Endodermal cell (in vitro differentiated cells): ENCODE data around the gene PCDHA12. TPM values are rescaled to one million over a fixed set of nuclear protein-coding genes. Genes with fewer than 3 reads are reported as not detected.

ENCODE experiments used
- DNase-seq: peaks from one replicate; pipeline ENCODE4 v3.0.0-alpha.2; 2017
- H3K27ac ChIP-seq: 2 replicates; pipeline ENCODE4 v1.5.1; 2013; ENCODE audit warnings: mild to moderate bottlenecking, low read depth, low read length, moderate library complexity
- H3K27me3 ChIP-seq: 2 replicates; pipeline ENCODE4 v1.6.1; 2013; ENCODE audit warnings: mild to moderate bottlenecking, low read length, moderate library complexity; ENCODE audit not compliant: insufficient read depth, control insufficient read depth, poor library complexity, severe bottlenecking
- H3K36me3 ChIP-seq: 2 replicates; pipeline ENCODE4 v1.7.0; 2013; ENCODE audit warnings: mild to moderate bottlenecking, low read length, moderate library complexity; ENCODE audit not compliant: control insufficient read depth, insufficient read depth
- H3K4me1 ChIP-seq: one replicate; pipeline ENCODE4 v1.7.0; 2013; ENCODE audit warnings: low read length; ENCODE audit not compliant: control insufficient read depth, insufficient read depth
- H3K4me3 ChIP-seq: 2 replicates; pipeline ENCODE4 v1.5.1; 2013; ENCODE audit warnings: mild to moderate bottlenecking, low read length, moderate library complexity
- H3K9ac ChIP-seq: 2 replicates; pipeline ENCODE4 v1.6.1; 2013; ENCODE audit warnings: mild to moderate bottlenecking, low read length, moderate library complexity; ENCODE audit not compliant: poor library complexity, severe bottlenecking; ENCODE audit errors: extremely low read depth
- H3K9me3 ChIP-seq: 2 replicates; pipeline ENCODE4 v1.6.1; 2013; ENCODE audit warnings: mild to moderate bottlenecking, low read length, moderate library complexity; ENCODE audit not compliant: control insufficient read depth
- H3K27ac Mint-ChIP-seq: 2 replicates; pipeline ENCODE4 v1.8.0; 2020; ENCODE audit warnings: mixed read lengths
- H3K27me3 Mint-ChIP-seq: 2 replicates; pipeline ENCODE4 v1.8.0; 2021; ENCODE audit warnings: mild to moderate bottlenecking, mixed read lengths; ENCODE audit not compliant: insufficient read depth
- H3K36me3 Mint-ChIP-seq: 2 replicates; pipeline ENCODE4 v1.8.0; 2020; ENCODE audit warnings: low read depth, mixed read lengths
- H3K4me1 Mint-ChIP-seq: 2 replicates; pipeline ENCODE4 v1.8.0; 2020; ENCODE audit warnings: mixed read lengths
- H3K4me3 Mint-ChIP-seq: 2 replicates; pipeline ENCODE4 v1.8.0; 2020; ENCODE audit warnings: mild to moderate bottlenecking, moderate library complexity, mixed read lengths
- H3K9me3 Mint-ChIP-seq: 2 replicates; pipeline ENCODE4 v1.8.0; 2020; ENCODE audit warnings: mild to moderate bottlenecking, mixed read lengths
- WGBS, 2 experiments: methylation state at CpG; one replicate each; pipeline versions ENCODE4 v1.1.5 to v1.1.7; 2013; ENCODE audit warnings: missing lambda C conversion rate in 2 of 2, mixed read lengths in 1 of 2; ENCODE audit not compliant: insufficient coverage in 1 of 2, insufficient read length in 1 of 2; 5-methylcytosine and 5-hydroxymethylcytosine counted together
- total RNA-seq, 2 donors: library from RNA; stranded (reverse); fragmentation: NEBNext Ultra II Directional in 1 of 2; extraction: Animal tissue kit (Norgen Biotek cat#: 25700) in 1 of 2; gene quantifications; 2 replicates in 1 of 2; 3 replicates in 1 of 2; pipeline ENCODE4 v1.2.1, GENCODE V29; 2021
- TF ChIP-seq, protein P1 (sequence below): fragments of 200-600 bp; sonication (generic); conservative IDR thresholded peaks from 2 replicates; pipeline ENCODE4 v1.5.0; 2021; ENCODE audit warnings: antibody characterized with exemption, mild to moderate bottlenecking

Gene PCDHA12
- total RNA-seq, 2 donors from 2014 or later: 11.2 to 13.8 TPM

DNA sequence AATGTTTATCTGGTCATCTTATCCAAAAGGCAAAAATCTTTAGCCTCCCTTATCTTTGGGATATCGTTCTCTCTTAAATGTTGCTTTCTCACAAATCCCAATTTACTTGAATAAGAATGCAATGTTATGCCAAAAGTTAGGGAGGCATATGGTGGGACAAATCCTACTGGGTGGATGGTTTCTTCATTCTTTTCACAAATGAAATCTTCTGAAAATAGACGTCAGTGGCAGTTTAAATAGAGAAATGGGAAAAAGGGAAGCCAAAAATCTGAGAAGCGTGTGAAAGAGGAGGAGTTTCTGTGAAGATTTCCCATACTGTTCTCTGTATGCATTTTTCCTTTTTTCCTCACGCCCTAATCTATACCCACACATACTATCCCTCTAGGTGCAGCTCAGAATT, 48.5 kb downstream of the PCDHA12 start:
- Histone ChIP-seq H3K4me3 (no peak overlapping the region), H3K9me3 (no peaks in the 10 kb centered on the region), H3K9ac (no peak overlapping the region), H3K4me1 (no peaks in the 10 kb centered on the region), H3K36me3 (no peaks in the 10 kb centered on the region), H3K27me3 (peaks cover 29% of the 10 kb centered on the region), H3K27ac (no peak overlapping the region)
- H3K4me3 Mint-ChIP-seq: no peak overlapping the region
- TF ChIP-seq, protein P1, sequence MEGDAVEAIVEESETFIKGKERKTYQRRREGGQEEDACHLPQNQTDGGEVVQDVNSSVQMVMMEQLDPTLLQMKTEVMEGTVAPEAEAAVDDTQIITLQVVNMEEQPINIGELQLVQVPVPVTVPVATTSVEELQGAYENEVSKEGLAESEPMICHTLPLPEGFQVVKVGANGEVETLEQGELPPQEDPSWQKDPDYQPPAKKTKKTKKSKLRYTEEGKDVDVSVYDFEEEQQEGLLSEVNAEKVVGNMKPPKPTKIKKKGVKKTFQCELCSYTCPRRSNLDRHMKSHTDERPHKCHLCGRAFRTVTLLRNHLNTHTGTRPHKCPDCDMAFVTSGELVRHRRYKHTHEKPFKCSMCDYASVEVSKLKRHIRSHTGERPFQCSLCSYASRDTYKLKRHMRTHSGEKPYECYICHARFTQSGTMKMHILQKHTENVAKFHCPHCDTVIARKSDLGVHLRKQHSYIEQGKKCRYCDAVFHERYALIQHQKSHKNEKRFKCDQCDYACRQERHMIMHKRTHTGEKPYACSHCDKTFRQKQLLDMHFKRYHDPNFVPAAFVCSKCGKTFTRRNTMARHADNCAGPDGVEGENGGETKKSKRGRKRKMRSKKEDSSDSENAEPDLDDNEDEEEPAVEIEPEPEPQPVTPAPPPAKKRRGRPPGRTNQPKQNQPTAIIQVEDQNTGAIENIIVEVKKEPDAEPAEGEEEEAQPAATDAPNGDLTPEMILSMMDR: no peak
- H3K9me3 Mint-ChIP-seq: no peaks in the 10 kb centered on the region
- peaks cover 34% of the 10 kb centered on the region for H3K27me3 Mint-ChIP-seq
- no peak overlapping the region for H3K27ac Mint-ChIP-seq
- WGBS, 2 experiments: 90 to 100% methylated on average over 2 to 4 of the region's 4 CpGs
- no peak for DNase-seq
- H3K4me1 Mint-ChIP-seq: peaks cover 20% of the 10 kb centered on the region
- H3K36me3 Mint-ChIP-seq: no peaks in the 10 kb centered on the region

- Histone ChIP-seq H3K36me3 (no peaks in the 10 kb centered on the region), H3K9me3 (no peaks in the 10 kb centered on the region), H3K4me3 (peak within 1 kb of the TSS; percentile 87), H3K27me3 (peaks cover 29% of the 10 kb centered on the region), H3K27ac (no peak within 1 kb of the TSS), H3K4me1 (no peaks in the 10 kb centered on the region), H3K9ac (peak within 1 kb of the TSS; percentile 11)
- Mint-ChIP-seq H3K36me3 (no peaks in the 10 kb centered on the region), H3K4me3 (peak within 1 kb of the TSS; percentile 70), H3K4me1 (peaks cover 20% of the 10 kb centered on the region), H3K27ac (peak within 1 kb of the TSS; percentile 4), H3K27me3 (peaks cover 38% of the 10 kb centered on the region), H3K9me3 (no peaks in the 10 kb centered on the region)
- TF ChIP-seq, protein P1: no peak
- DNase-seq: no peak
- WGBS, 2 experiments: 0 to 2% methylated on average over 6 to 41 of the region's 41 CpGs
Measured at GRCh38 chr5:140925806-140926442, 50.8 kb downstream of the PCDHA12 start, which contains the start of gene PCDHAC1. Gene PCDHAC1 (plus strand): TSS chr5:140926299. CDS start chr5:140926893, 594 bp downstream.

- H3K27me3 Mint-ChIP-seq: peaks cover 38% of the 10 kb centered on the region
- H3K9ac ChIP-seq: peak overlapping the region; percentile 11
- peak overlapping the region; percentile 70 for H3K4me3 Mint-ChIP-seq
- peaks cover 29% of the 10 kb centered on the region for H3K27me3 ChIP-seq
- peak overlapping the region; percentile 4 for H3K27ac Mint-ChIP-seq
- DNase-seq: peak; percentile 99
- peak overlapping the region; percentile 87 for H3K4me3 ChIP-seq
- TF ChIP-seq, protein P1: peak; percentile 98
- H3K36me3 ChIP-seq: no peaks in the 10 kb centered on the region
- peaks cover 20% of the 10 kb centered on the region for H3K4me1 Mint-ChIP-seq
- H3K4me1 ChIP-seq: no peaks in the 10 kb centered on the region
- H3K36me3 Mint-ChIP-seq: no peaks in the 10 kb centered on the region
- no peaks in the 10 kb centered on the region for H3K9me3 Mint-ChIP-seq
- 3 to 20% methylated on average over 23 to 74 of the region's 74 CpGs for WGBS, 2 experiments
- no peaks in the 10 kb centered on the region for H3K9me3 ChIP-seq
- H3K27ac ChIP-seq: no peak overlapping the region
Measured at GRCh38 chr5:140926443-140927227, 51.5 kb downstream of the PCDHA12 start.
